ENCODE data around the gene PTH2R. TPM values are rescaled to one million over a fixed set of nuclear protein-coding genes. Genes with fewer than 3 reads are reported as not detected.
A peak's percentile ranks its signal among the peaks of the same experiment; 100 is the strongest.

The PTH2R gene
- total and polyA plus RNA-seq, 9 of the 15 experiments (the other 6 are each of a cell fraction or from before 2014, with no cell fraction given), result 2.7 to 8.8 (median 4.2) TPM

GRCh38 chr2:208490492-208490891 is 83.9 kb downstream of the PTH2R start:
- ATAC-seq (no peak), DNase-seq (ENCODE audit: extremely low read depth in 1 of 4, low spot score in 3 of 4) (no peak), FAIRE-seq (no peak)
- Histone ChIP-seq H2AFZ (ENCODE audit: low read depth, low read length) (no peak overlapping the region), H3K36me3 (ENCODE audit: control insufficient read depth, insufficient read depth, low read length) (no peaks in the 10 kb centered on the region), H3K9ac (ENCODE audit: insufficient read depth in 1 of 2, low read depth in 2 of 2, low read length in 2 of 2) (no peak overlapping the region), H3K27ac (ENCODE audit: extremely low read depth, low read depth, low read length) (no peak overlapping the region), H3K27me3 (ENCODE audit: control insufficient read depth in 2 of 2, insufficient read depth in 2 of 2, low read length in 2 of 2) (no peaks in the 10 kb centered on the region), H3K9me1 (ENCODE audit: control insufficient read depth, insufficient read depth, low read length) (no peaks in the 10 kb centered on the region), H3K79me2 (ENCODE audit: control insufficient read depth, insufficient read depth, low read length) (no peaks in the 10 kb centered on the region), H3K4me3 (no peak overlapping the region), H3K4me1 (replicated peaks in 1 of 2; ENCODE audit: control insufficient read depth in 2 of 2, insufficient read depth in 2 of 2, low read length in 2 of 2) (peaks cover 11 to 30% of the 10 kb centered on the region in 2 experiments; a peak in 3 of 5 replicates), H3K4me2 (ENCODE audit: insufficient read depth, low read length) (no peak overlapping the region), H3K9me3 (replicated peaks; ENCODE audit: control insufficient read depth, insufficient read depth, low read depth, low read length) (peaks cover 5% of the 10 kb centered on the region; the same call in 1 of the 2 replicates), H4K20me1 (replicated peaks; ENCODE audit: control insufficient read depth, insufficient read depth, low read length) (no peaks in the 10 kb centered on the region)
- WGBS (ENCODE audit: insufficient coverage, low coverage, missing lambda C conversion rate), result 80% methylated on average over 2 of the region's 2 CpGs
- POLR2A ChIA-PET, result interaction anchor here (1.4 kb wide), 1 partner anchor 11 kb away, joined by 3 read pairs; no protein-coding TSS in a partner anchor
- TF ChIP-seq REST (IDR thresholded peaks at IDR 0.05; ENCODE audit: borderline replicate concordance) (peak; percentile 31), REST (CRISPR knock-in tag; IDR thresholded peaks at IDR 0.05; ENCODE audit: low read depth) (no peak), ZBTB49 (CRISPR knock-in tag; IDR thresholded peaks at IDR 0.05; ENCODE audit: borderline replicate concordance) (no peak)
- CTCF ChIA-PET (ENCODE audit: low intra/inter-chr PET ratio), result no interaction called here
- no TSS peak for BruUV-seq (replicated peaks)
- in situ Hi-C loops (cut with MboI), result no loop called here
- intact Hi-C loops (cut with micrococcal nuclease), result no loop called here
